AG08395 (cell line): ENCODE measurements around the gene NSMCE1.
A peak's percentile ranks its signal among the peaks of the same experiment; 100 is the strongest.

Source experiments
- DNase-seq: peaks from one replicate; pipeline ENCODE4 v3.0.0; 2012; ENCODE audit warnings: mixed read lengths, low spot score

Gene NSMCE1

DNA sequence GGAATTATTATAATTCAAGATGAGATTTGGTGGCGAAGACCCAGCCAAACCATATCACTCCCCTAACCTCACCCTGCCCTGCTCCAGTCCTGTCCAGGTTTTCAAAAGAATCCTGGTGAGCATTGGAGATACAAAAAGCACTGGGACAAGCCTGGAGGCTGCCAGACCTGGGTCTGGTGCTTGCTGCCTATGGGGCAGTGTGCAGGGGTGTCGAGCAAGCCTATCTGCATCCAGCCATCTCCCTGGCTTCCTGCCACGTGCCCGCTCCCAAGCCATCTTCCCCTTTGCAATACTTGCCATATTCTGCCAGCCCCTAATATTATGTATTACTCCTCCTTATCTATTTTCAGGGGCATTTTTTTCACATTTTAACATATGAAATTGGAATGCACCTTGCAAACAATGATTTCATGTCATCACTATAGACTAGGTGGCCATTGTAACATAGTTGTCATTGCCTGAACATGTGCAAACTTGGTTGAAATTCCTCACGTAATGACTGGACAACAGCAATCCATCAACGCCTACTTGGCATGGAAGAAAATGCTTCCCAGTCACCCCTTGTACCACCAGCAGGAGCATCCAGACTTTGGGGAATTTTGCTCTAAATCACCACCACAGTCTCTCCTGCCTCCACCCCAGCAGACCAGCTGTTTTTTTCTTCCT, 73.4 kb downstream of the NSMCE1 start:
- no peak for DNase-seq

DNA sequence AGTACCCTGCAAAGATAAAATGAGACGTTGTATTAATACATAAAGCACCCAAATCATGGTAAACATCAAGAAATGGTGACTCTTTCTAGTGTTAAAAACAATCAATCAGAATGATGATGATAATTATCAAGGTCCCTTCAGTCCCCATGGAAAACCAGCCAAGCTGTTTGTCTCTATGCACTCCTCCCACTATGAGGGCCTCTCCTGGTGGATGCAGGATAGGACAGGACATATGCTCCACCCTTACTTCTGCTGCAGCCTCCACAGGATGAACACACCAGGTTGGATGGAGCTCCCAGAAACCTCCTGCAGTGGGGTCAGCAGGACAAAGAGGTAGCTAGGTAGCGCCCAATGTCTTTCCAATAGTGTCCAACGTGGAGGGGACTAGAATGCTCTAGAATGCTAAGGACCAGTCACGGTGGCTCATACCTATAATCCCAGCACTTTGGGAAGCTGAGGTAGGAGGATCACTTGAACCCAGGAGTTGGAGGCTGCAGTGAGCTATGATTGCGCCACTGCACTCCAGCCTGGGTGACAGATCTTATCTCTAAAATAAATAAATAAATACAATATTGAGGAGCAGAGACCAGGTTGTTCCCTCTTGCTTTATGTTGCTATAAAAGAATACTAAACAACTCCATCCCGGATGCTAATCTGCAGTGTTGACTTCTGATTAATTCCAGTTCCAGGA, 75.1 kb downstream of the NSMCE1 start:
- DNase-seq: no peak

DNA sequence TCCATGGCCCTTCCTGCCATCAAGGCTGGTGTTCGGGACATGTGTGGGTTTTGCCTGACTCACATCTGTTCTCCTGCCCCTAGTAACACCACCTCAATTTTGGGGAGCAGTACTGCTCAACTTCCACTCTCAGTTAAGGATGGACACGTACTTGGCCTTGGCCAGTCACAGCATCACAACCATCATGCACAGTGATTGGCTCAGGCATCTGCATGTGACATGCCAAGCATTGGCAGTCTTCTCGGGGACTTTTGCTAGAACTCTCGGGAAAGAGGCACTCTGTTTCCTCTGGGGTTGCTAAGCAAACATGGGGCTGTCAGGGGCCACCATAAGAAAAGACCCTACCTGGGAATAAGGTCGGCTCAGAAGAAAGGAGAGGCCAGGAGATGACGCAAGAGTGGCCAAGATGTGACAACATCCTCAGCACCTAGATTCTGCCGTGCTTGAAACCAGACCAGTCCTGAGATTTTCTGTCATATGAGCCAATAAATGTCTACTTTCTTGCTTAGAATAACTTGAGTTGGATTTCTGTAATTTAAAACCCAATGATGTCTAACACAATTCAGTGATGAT, 77.1 kb downstream of the NSMCE1 start:
- no peak for DNase-seq

DNA sequence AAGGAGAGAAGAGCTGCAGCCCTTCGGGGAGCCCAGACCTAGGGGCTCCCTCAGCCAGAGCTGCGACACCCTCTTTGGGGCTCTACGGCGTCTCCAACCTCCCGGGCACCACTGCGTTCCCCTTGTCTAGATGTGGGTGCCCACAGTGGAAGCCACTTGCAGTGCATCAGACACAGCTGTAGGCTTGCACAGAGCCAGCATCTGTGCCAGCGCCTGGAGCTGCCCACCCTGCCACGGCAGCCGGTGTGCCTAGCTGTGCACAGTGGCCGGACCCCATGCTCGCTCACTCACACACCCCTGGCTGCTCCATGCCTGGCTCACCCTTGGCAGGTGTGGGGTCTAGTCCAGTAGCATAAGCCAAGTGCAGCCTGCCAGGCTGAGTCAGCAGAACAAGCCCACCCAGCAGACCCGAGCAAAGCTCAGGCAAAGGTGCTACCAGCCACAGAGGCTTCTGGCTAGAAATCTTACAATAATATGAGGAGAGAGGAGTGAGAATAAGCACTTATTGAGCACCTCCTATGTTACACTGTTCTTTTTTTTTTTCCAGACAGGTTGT, 78.2 kb downstream of the NSMCE1 start:
- DNase-seq: no peak

DNA sequence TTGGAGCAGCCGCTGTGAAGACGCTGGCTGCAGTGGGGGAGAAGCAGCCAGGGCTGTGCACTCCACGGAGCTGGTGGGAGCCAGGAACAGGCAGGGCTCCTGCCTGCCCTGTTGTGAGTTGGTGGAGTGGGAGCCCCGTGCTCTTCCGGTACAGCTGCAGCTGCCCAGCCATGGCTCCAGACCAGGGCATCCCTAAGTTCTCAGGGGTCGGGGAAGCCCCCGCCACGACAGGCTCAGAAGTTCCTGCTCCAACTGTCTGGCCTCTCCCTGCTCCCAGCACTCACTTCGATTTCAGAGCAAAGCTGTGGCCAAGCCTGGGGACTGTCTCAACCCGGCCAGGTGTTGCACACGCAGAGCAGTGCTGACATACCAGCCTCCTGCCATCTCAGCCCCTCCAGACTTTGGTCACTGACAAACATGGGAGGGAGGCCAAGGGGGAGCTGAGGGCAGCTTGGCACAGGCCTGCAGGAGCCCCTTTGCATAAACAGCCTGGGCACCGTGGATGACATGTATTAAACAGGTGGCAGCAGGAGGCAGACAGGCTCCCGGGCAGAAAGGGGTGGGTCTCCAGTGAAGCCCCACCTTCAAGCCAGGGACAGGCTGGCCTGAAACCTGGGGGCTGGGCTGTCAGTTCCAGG, 79.1 kb downstream of the NSMCE1 start:
- DNase-seq: no peak

DNA sequence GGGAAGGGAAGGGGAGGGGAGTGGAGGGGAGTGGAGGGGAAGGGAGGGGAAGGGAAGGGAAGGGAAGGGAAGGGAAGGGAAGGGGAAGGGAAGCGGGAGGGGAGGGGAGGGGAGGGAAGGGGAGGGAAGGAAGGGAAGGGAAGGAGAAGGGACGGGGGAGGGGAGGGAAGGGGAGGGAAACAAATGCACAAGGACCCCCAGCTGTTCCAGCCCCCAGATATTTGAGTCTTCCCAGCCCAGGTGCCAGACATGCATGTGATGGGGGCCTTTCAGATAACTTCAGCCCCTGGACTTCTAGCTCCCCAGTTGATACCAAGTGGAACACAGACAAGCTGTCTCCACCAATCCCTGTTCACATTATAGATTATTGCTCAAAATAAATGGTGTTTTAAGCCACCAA, 79.9 kb downstream of the NSMCE1 start:
- no peak for DNase-seq

DNA sequence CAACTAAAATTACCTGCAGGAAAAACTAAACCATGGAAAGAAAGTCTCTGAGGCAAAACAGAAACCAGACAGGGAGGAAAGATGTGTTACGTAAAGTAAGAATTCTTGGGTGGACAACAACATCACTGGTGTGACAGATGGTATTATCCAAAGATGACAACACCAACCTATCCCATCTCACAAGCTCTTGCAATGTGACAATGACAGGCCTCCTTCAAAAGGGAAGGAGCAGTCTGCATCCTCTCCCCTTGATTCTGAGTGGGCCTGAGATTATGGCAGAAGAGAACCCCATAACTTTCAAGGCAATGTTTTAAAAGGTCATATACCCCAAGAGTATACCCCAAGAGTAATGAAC, 82.8 kb downstream of the NSMCE1 start:
- DNase-seq: no peak

DNA sequence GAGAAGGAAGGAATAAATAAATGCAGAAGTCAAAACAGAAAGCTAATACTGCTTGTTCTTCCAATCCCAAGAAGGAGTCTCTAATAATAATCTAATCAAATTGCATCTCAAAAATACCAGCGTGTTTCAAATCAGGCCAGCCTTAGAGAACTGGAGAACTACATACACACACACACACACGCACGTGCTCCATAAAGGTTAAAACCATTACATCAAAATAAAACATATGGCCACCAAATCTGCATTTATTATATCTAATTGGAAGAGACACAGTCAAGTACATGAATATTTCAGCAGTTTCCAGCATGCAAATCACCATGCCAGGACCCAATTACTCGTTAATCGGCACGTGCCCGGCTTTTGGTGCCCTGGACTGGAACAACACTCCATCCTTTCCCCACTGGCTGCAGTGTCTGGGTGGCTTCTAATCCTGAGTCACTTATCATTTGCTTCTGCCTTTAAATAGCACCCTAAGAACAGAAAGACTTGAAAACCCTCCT, 85.6 kb downstream of the NSMCE1 start:
- DNase-seq: no peak

DNA sequence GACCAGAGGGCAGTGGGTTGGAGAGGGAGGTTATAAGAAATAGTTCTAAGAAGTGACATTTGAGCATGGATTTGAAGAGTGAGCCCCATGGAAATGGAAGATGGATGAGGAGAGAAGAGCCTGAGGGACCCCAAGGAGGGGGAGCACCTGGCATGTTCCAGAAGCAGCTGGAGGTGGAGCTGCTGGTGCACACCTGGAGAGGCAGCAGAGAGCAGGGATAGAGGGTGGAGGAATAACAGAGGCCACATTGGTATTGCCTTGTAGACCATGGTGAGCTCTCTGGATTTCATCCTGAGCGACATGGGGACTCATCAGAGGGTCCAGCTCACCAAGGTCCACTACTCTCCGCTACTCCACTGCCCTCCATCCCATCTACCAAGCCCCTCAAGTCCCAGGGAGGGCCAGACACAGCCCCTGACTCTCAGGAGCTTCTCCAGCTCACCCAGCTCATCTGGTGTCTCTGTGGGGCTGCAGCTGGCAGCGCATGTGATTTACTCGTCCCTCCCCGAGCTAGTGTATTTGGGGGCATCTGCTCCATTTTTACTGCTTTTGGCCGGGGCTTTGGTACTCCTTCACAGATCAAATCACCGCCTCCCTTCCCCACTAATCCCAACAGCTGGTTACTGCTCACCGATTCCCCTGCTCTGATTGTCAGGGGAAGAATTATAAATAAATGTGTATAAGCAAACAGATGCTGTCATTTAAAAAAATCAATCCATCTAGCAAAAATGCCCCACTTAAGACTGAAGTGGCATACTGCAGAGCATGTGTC, 87.4 kb downstream of the NSMCE1 start:
- DNase-seq: no peak

DNA sequence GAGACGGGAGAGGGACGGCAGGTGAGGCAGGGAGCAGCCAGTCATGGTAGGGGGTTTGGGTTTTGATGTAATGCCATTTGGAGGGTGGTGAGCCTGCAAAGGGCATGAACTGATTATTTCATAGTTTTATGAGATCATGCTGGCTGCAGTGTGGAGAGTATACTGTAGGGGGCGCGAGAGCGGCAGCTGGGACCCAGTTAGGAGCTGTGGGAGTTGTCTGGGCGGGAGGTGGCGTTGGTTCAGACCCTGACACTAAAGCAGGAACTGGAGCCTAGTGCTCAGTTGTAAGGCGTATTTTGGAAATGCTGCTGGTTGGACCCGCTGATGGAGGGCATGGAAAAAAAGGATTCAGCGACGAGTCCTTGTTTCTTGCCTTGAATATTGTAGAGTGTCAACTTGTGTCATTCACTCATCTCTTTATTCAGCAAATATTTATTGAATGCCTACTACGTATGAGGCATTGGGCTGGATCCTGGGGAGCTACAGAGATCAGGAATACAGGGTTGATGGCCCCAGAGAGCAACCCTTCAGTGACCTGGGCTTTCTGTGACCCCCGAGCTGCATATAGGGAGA, 89.0 kb downstream of the NSMCE1 start:
- DNase-seq: peak; percentile 81

DNA sequence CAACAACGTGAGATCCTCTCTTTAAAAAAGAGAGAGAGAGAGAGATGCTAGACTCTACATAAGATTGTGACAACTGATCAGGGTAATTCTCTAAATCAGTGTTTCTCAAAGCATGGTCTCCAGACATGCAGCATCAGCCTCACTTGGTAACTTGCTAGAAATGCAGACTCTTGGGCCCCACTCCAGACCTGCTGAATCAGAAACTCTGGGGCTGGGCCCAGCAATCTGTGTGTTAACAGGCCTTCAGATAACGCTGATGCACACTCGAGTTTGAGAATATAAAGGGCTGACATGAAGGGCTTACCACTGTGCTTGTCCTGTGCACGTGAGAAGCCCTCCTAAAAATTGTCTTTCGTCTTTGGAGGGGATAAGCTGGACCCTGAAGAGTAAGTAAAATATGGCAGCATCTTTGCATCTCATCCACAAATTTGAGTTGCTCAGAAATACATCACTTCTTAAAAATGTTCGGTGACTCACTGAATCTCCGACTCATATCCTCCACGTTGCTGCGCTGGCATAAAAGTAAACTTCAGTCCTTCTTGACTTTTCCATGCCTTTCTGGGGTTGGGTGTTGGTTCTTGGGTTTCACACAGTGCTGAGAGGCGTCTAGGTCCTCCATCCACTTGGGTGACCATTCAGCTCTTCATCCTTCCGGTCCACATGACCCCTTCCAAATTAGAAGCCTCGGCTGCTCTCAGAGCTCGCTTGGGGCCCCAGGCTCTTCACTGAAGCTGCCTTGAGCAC, 91.4 kb downstream of the NSMCE1 start:
- peak; percentile 90 for DNase-seq

DNA sequence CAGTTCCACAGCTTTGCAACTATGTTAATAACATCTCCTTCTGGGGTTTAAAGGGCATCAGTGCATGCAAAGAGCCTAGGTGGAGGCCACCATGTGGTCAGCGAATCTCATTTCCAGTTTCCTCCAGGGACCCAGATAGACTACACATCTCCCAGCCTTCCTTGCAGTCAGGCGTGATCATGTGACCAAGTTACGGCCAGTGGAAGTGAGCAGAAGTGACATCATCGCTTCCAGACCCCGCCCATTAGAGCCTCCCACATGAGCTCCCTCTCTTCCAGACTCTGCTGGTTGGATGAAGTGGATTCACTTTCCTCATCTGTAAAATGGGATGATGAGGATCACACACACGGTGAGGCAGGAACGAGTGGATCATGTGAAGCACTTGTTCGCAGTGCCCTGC, 92.7 kb downstream of the NSMCE1 start:
- DNase-seq: no peak
